HG02973 (cell line): ENCODE data around the gene PRELP.

Experiments
- ATAC-seq: cut with Tn5 transposase; IDR thresholded peaks from one replicate; pipeline ENCODE4 v1.9.1; 2021; ENCODE audit warnings: moderate library complexity; ENCODE audit not compliant: unreplicated experiment

PRELP gene

DNA sequence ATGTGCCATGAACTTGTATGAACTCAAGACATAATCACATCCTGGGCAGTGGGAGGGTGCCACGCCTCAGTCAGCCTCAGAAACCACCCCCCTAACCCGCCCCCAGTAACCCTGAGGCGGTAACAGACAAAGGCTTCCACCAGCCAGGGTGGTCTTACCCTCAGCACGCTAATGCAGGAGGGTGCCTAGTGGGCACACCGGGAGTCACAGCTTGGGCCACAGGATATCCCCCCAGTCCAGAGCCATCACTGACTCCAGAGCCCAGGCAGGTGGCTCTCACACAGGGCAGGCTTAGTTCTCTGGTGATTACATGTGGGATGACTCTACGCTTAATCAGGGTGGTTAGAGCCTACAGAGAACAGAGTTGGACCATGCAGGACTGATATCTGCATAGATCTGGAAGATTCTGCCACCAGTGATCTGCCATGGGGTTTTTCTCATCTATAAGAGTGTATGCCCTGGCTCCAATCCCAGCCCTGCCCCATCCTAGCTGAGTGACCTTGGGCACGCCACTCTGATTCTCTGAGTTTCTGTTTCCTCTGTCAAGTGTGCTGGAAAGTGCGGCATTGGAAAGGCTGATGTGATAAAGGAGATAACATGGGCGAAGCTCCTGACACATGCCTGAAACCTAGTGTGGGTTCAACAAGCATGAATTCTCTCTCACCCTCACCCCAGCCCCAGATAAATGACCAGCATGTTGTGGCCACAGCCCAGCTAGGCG is 45.6 kb downstream of the PRELP start:
- no peak for ATAC-seq

DNA sequence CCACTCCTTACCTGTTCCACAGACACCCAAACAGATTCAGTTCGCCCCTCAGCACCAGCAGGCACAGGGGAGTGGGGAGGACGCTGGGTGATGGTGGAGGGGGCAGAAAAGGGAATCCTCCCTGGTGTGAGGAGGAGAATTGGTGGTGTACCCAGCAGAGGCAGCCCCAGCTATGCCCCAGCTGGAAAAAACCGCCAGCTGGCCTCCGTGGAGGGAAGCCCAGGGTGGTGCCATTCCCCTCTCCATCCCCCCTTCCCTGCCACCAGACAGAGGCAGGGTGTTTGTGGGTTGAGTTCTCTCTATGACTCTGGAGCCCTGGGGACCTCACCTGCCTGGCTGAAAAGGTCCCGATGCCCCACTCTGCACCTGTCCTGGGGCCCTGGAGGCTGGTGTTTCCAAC is 46.2 kb downstream of the PRELP start:
- ATAC-seq = no peak

- no peak for ATAC-seq
Observed at GRCh38 chr1:203522237-203522636, 46.6 kb downstream of the PRELP start.

- ATAC-seq = no peak
Observed at GRCh38 chr1:203523667-203524066, 48.1 kb downstream of the PRELP start.

DNA sequence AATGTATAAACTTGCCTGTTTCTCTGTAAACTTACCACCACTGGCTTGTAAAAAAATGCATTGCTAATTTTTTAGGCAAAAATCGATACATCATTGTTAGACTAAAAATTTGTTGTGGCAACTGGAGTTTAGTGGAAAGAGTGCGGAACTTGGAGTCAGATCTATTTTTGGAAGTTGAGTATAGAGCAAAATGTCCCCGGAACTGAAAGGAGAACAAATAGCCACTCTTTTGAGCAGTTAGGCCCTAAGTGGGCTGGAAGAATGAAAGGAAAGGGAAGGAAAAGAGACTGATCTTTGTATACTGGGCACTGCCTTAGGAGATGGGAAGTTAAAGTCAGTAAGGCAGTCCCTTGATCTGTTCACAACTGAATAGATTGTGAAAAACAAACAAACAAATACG is 48.5 kb downstream of the PRELP start:
- no peak for ATAC-seq

- no peak for ATAC-seq
Observed at GRCh38 chr1:203524824-203525223, 49.2 kb downstream of the PRELP start.

- ATAC-seq = no peak
Observed at GRCh38 chr1:203525685-203526084, 50.1 kb downstream of the PRELP start.

DNA sequence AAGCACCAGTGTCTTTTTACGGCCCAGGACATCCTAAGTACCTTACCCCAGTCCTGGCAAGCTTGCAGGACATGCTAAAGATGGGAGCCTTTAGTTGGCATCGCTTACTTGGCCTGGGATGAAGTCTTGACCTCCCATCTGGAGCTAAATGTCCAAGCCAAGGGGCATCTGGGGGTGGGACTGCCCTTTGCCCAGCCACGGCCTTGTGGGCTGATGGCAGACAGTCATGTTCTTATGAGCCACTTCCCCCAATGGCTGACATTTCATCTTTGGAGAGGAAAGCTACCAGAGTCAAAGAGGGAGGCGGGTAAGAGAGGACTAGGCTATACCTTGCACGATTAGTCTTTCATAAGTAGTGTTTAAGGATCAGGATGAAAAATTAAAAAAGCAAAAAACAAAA is 50.5 kb downstream of the PRELP start:
- ATAC-seq = no peak

DNA sequence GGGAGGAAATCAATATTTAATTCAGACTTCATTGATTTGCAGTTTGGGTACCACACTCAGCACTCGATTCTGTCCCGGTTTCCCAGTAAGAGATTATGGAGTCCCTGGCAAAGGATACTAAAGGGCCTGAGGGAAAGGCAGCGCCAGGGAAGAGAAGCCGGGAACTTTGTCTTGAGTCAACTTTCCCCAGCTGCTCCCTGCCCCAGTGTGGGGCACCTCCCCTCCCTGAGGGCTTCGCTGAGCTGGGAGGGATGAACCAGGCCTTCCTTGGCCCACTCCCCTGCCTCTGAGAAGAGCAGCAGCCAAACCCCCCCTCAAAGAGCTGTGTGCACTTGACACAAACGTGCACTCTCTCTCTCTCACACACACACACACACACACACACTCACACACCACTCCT is 51.0 kb downstream of the PRELP start:
- no peak for ATAC-seq

- ATAC-seq = no peak
Observed at GRCh38 chr1:203527013-203527412, 51.4 kb downstream of the PRELP start.

DNA sequence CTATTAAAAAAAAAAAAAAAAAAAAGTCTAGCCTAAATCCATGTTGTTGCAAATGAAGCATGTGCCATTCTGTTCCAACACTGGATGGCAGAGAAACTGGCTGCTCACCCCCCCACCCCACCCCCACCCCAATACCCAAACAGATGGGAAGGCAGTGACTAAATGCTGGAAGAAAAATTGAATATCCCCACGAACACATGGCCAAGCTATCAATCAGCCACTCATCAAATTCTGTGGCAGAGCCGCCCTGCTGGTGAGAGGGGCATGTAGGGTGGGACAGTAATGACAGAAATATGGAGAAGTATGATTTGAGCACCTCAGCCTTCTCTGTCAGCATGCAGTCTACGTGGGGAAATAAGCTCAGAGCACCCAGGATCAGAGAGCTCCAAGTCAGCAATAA is 52.5 kb downstream of the PRELP start:
- no peak for ATAC-seq

DNA sequence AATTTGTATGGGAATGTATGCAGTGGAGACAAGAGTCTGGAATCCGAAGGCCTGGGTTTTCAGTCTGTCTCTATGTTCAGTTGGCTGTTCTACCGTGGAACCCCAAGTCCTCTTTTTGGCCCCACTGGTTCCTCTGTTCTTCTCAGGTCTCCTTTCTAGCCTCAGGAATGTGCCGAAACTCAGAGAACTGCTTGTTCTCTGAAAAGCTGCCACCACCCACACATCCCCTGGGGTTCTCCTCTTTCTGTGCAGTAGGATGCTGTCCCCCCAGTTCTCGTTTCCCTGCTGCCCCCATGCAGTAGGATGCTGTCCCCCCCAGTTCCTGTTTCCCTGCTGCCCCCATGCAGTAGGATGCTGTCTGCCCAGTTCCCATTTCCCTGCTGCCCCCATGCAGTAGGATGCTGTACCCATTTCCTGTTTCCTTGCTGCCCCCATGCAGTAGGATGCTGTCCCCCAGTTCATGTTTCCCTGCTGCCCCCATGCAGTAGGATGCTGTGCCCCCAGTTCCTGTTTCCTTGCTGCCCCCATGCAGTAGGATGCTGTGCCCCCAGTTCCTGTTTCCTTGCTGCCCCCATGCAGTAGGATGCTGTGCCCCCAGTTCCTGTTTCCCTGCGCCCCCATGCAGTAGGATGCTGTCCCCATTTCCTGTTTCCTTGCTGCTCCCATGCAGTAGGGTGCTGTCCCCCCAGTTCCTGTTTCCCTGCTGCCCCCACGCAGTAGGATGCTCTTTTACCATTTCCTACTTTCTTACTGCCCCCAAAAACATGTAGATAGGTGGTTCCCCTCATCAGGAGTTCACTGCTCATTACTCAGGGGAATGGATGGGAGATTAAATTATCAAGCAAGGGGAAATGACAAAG is 53.6 kb downstream of the PRELP start:
- no peak for ATAC-seq

- no peak for ATAC-seq
Observed at GRCh38 chr1:203531063-203531462, 55.5 kb downstream of the PRELP start.

DNA sequence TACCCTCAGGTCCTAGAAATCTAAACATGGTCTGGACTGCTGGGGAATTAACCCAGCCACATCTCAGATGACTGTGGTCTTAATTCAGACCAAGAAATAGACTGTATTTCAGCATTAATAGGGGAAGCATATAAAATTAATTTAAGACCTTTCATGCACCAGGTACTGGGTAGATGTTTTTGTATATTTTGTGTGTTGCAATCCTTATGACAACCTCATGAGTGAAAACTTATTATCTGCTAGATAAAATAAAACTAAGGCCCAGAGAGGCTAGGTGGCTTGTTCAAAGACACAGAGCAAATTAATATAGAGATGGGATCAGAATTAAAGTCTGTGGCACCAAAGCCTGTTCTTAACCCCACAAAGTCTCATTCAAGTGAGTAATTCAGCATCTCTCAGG is 58.4 kb downstream of the PRELP start:
- no peak for ATAC-seq

- no peak for ATAC-seq
Observed at GRCh38 chr1:203534526-203534925, 58.9 kb downstream of the PRELP start.

GRCh38 chr1:203536575-203536974 is 61.0 kb downstream of the PRELP start:
- ATAC-seq = no peak

- no peak for ATAC-seq
Observed at GRCh38 chr1:203536980-203537455, 61.4 kb downstream of the PRELP start.

DNA sequence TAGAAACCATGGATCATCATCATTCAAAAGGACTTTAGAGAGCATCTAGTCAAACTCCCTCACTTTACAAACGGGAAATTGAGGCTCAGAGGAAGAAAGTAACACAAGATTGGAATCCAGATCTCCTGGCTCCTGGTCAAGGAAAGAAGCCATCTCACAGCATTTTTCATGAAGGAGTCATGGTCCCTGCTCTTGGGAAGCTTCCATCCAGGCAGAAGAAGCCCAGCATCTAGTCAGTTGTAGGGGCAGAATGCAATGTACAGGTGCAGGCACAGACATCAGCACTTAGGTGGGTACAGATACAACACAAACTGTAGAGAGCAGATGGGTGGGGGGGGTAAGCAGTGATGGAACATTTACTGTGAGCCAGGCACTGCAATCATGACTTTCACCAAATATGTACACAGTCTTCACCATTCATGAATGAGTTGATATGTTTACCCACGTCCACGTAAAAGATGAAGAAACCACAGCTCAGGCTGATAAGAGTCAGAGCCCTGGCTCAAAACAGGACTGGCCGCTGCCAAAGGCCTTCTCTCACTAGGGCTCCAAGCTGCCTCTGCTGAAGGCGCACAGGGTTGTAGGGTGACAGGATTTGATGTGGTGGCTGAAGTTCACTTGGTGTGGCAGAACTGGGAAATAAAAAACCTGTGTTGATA is 62.3 kb downstream of the PRELP start:
- ATAC-seq = no peak

- ATAC-seq = no peak
Observed at GRCh38 chr1:203538726-203539125, 63.1 kb downstream of the PRELP start.

GRCh38 chr1:203539831-203540546 is 64.4 kb downstream of the PRELP start:
- no peak for ATAC-seq
